B cell (primary cell): ENCODE measurements around the gene NDC1. TPM values are rescaled to one million over a fixed set of nuclear protein-coding genes. Genes with fewer than 3 reads are reported as not detected.

Experiments used
- ATAC-seq: fragments of 200-7000 bp; cut with Tn5 transposase; one replicate; pipeline ENCODE4 v1.10.0; 2021; ENCODE audit warnings: low read depth, mild to moderate bottlenecking, moderate number of reproducible peaks, moderate library complexity
- CTCF ChIA-PET: fragments of 350-600 bp; sonication (Branson Sonifier 250); formaldehyde crosslinking; loops from one replicate; lab custom pipeline; 2021; ENCODE audit warnings: antibody characterized with exemption, inconsistent platforms; lab: Charles Lee
- POLR2A ChIA-PET: fragments of 350-600 bp; sonication (Branson Sonifier 250); formaldehyde crosslinking; loops from one replicate; lab custom pipeline; 2021; ENCODE audit warnings: antibody characterized with exemption; lab: Charles Lee
- DNase-seq: peaks from one replicate; pipeline ENCODE4 v3.0.0; 2013
- H2AFZ ChIP-seq: 2 replicates; pipeline ENCODE4 v1.6.1; 2012; ENCODE audit warnings: mild to moderate bottlenecking, low read depth, low read length; ENCODE audit not compliant: insufficient read depth, poor library complexity, severe bottlenecking
- H3K27ac ChIP-seq, 2 donors: 1 replicate in 1 of 2; 2 replicates in 1 of 2; pipeline ENCODE4 v1.5.1; 2012 to 2013; ENCODE audit warnings: low read length in 2 of 2, mild to moderate bottlenecking in 2 of 2, moderate library complexity in 1 of 2
- H3K27me3 ChIP-seq, 4 experiments: fragments of 200-600 bp in 1 of 4; sonication (generic) in 1 of 4; replicated peaks in 1 of 4; 1 replicate in 2 of 4; 2 replicates in 2 of 4; pipeline versions ENCODE4 v1.6.1 to v1.7.0; 2013 to 2016; ENCODE audit warnings: low read length in 3 of 4, mild to moderate bottlenecking in 2 of 4, mixed read lengths in 1 of 4, moderate library complexity in 1 of 4; ENCODE audit not compliant: insufficient read depth in 4 of 4, control insufficient read depth in 3 of 4; ENCODE audit errors: control extremely low read depth in 1 of 4
- H3K36me3 ChIP-seq, 2 experiments: replicated peaks in 1 of 2; 1 replicate in 1 of 2; 2 replicates in 1 of 2; pipeline versions ENCODE4 v1.6.1 to v1.7.1; 2013; ENCODE audit warnings: low read length in 1 of 2; ENCODE audit not compliant: insufficient read depth in 2 of 2, control insufficient read depth in 1 of 2; ENCODE audit errors: control extremely low read depth in 1 of 2, extremely low read depth in 1 of 2
- H3K4me1 ChIP-seq, 2 donors: fragments of 200-600 bp in 1 of 2; sonication (generic) in 1 of 2; 1 replicate in 1 of 2; 2 replicates in 1 of 2; pipeline versions ENCODE4 v1.5.1 to v1.6.1; 2013 to 2017; ENCODE audit warnings: low read length in 2 of 2; ENCODE audit not compliant: control insufficient read depth in 2 of 2, insufficient read depth in 2 of 2
- H3K4me2 ChIP-seq: replicated peaks from 2 replicates; pipeline ENCODE3; 2012; ENCODE audit warnings: mild to moderate bottlenecking, low read depth, low read length; ENCODE audit not compliant: poor library complexity, severe bottlenecking
- H3K4me3 ChIP-seq, 5 experiments: fragments of 200-600 bp in 1 of 5; sonication (generic) in 1 of 5; 1 replicate in 3 of 5; 2 replicates in 2 of 5; pipeline versions ENCODE4 v1.5.1 to v1.7.0; 2011 to 2016; ENCODE audit warnings: low read length in 4 of 5, mild to moderate bottlenecking in 4 of 5, low read depth in 2 of 5, control low read depth in 1 of 5, moderate library complexity in 1 of 5; ENCODE audit not compliant: insufficient read depth in 1 of 5; ENCODE audit errors: control extremely low read depth in 1 of 5, extremely low read depth in 1 of 5
- H3K79me2 ChIP-seq: fragments of 200-600 bp; sonication (generic); one replicate; pipeline ENCODE4 v1.6.0; 2016; ENCODE audit warnings: low read length; ENCODE audit not compliant: control insufficient read depth, insufficient read depth
- H3K9ac ChIP-seq: fragments of 200-600 bp; sonication (generic); 2 replicates; pipeline ENCODE4 v1.6.1; 2017; ENCODE audit warnings: mild to moderate bottlenecking, low read length, moderate library complexity
- H3K9me3 ChIP-seq, 3 donors: one replicate each; pipeline versions ENCODE4 v1.6.1 to v1.7.1; 2013; ENCODE audit warnings: low read length in 2 of 3; ENCODE audit not compliant: control insufficient read depth in 2 of 3, insufficient read depth in 1 of 3; ENCODE audit errors: control extremely low read depth in 1 of 3
- H4K20me1 ChIP-seq: 2 replicates; pipeline ENCODE4 v1.6.0; 2012; ENCODE audit warnings: mild to moderate bottlenecking, low read length; ENCODE audit not compliant: insufficient read depth, control insufficient read depth, poor library complexity, severe bottlenecking
- H3K27ac Mint-ChIP-seq: one replicate; pipeline ENCODE4 v1.8.0; 2021; ENCODE audit warnings: mixed read lengths
- H3K27me3 Mint-ChIP-seq: one replicate; pipeline ENCODE4 v1.8.0; 2021; ENCODE audit warnings: mixed read lengths
- H3K4me1 Mint-ChIP-seq: one replicate; pipeline ENCODE4 v1.8.0; 2021; ENCODE audit warnings: mixed read lengths
- H3K4me3 Mint-ChIP-seq: one replicate; pipeline ENCODE4 v1.8.0; 2021; ENCODE audit warnings: mixed read lengths
- H3K9me3 Mint-ChIP-seq: one replicate; pipeline ENCODE4 v1.8.0; 2022; ENCODE audit warnings: mixed read lengths; ENCODE audit not compliant: insufficient read depth
- CTCF ChIP-seq: fragments of 200-600 bp; IDR thresholded peaks from one replicate; pipeline ENCODE4 v1.8.0; 2022; ENCODE audit warnings: antibody characterized with exemption, mild to moderate bottlenecking
- EZH2 ChIP-seq: IDR thresholded peaks from 2 replicates; pipeline ENCODE4 v1.6.1; 2012; ENCODE audit warnings: borderline replicate concordance, low read depth, mild to moderate bottlenecking, moderate library complexity, low read length; ENCODE audit not compliant: insufficient read depth, poor library complexity, severe bottlenecking
- WGBS: methylation state at CpG from one replicate; pipeline ENCODE4 v1.1.5; 2013; ENCODE audit warnings: missing lambda C conversion rate; ENCODE audit not compliant: insufficient coverage; 5-methylcytosine and 5-hydroxymethylcytosine counted together
- intact Hi-C: fragments of 100-400 bp; cut with micrococcal nuclease; formaldehyde crosslinking; loops from one replicate; pipeline ENCODE4 v1.10.0; 2022
- polyA plus RNA-seq: library from polyadenylated mRNA; depleted of rRNA; stranded (reverse); fragments of >200 nt; gene quantifications from 2 replicates; pipeline ENCODE4 v1.2.3, GENCODE V29; 2012
- total RNA-seq, 2 donors: library from RNA; stranded (reverse); fragments of 120-200 nt in 1 of 2; gene quantifications; 1 replicate in 1 of 2; 2 replicates in 1 of 2; pipeline versions ENCODE4 v1.2.3 to v1.2.4, GENCODE V29; 2013 to 2022

NDC1 gene
- total and polyA plus RNA-seq, 2 donors (not counting 1 experiment from before 2014, with no cell fraction given), result 5.0 to 12.0 TPM

- H3K9me3 ChIP-seq, result no peaks in the 10 kb centered on the region
- no peaks in the 10 kb centered on the region for H3K27me3 ChIP-seq
- ATAC-seq, result no peak
- TF ChIP-seq EZH2 (no peak), CTCF (no peak)
- no peak overlapping the region for H3K27ac ChIP-seq
- H3K9ac ChIP-seq, result no peak overlapping the region
- H3K4me2 ChIP-seq, result no peak overlapping the region
- no peaks in the 10 kb centered on the region for H3K79me2 ChIP-seq
- Mint-ChIP-seq H3K4me3 (no peak overlapping the region), H3K9me3 (no peaks in the 10 kb centered on the region), H3K27ac (no peak overlapping the region), H3K4me1 (no peaks in the 10 kb centered on the region), H3K27me3 (no peaks in the 10 kb centered on the region)
- peaks cover 1 to 14% of the 10 kb centered on the region in 2 experiments for H3K36me3 ChIP-seq
- no peak for DNase-seq
- no peaks in the 10 kb centered on the region for H4K20me1 ChIP-seq
- no peak overlapping the region for H2AFZ ChIP-seq
- WGBS, result no CpG with 5 or more reads among the region's 1 CpG
- CTCF ChIA-PET, result no interaction called here
- no peaks in the 10 kb centered on the region for H3K4me1 ChIP-seq
- intact Hi-C loops, result no loop called here
- no peak overlapping the region for H3K4me3 ChIP-seq
- POLR2A ChIA-PET, result no interaction called here
Measured at GRCh38 chr1:53769184-53769583, 68.9 kb downstream of the NDC1 start.

- H3K4me1 ChIP-seq, result no peaks in the 10 kb centered on the region
- H3K27me3 ChIP-seq, result no peaks in the 10 kb centered on the region
- ChIA-PET CTCF (interaction anchor here (1.1 kb wide), 1 partner anchor 13 kb away, joined by 6 read pairs; no protein-coding TSS in a partner anchor), POLR2A (no interaction called here)
- no peak overlapping the region for H2AFZ ChIP-seq
- H3K79me2 ChIP-seq, result no peaks in the 10 kb centered on the region
- intact Hi-C loops, result no loop called here
- H3K9ac ChIP-seq, result no peak overlapping the region
- H3K4me1 Mint-ChIP-seq, result no peaks in the 10 kb centered on the region
- H3K4me3 ChIP-seq, result no peak overlapping the region
- H3K9me3 ChIP-seq, result no peaks in the 10 kb centered on the region
- TF ChIP-seq EZH2, result no peak
- TF ChIP-seq CTCF, result no peak
- no peaks in the 10 kb centered on the region for H3K27me3 Mint-ChIP-seq
- no peak overlapping the region for H3K27ac Mint-ChIP-seq
- no peak for DNase-seq
- no peak overlapping the region for H3K4me2 ChIP-seq
- H3K36me3 ChIP-seq, result peaks cover 0 to 9% of the 10 kb centered on the region in 2 experiments
- no peaks in the 10 kb centered on the region for H4K20me1 ChIP-seq
- no peak overlapping the region for H3K27ac ChIP-seq
- H3K4me3 Mint-ChIP-seq, result no peak overlapping the region
- no peak for ATAC-seq
- H3K9me3 Mint-ChIP-seq, result peaks cover 2% of the 10 kb centered on the region
- no CpG with 5 or more reads among the region's 3 CpGs for WGBS
Measured at GRCh38 chr1:53766831-53767405, 71.2 kb downstream of the NDC1 start.
